ENCODE data around the gene TMEM245.

The TMEM245 gene

GRCh38 chr9:109013679-109014607 lies 105.8 kb downstream of the TMEM245 start:
- in situ Hi-C loops (cut with HindIII; ENCODE audit: low pct_ligation_motif_present, low sequenced_read_pairs): no loop called here

GRCh38 chr9:109012876-109013678 lies 106.7 kb downstream of the TMEM245 start, which contains the start of gene CTNNAL1:
Gene CTNNAL1 (minus strand): TSS chr9:109013499. CDS start chr9:109013442, 57 bp downstream.
- Histone ChIP-seq H3K4me3 (ENCODE audit: low read depth, low read length) (peak within 1 kb of the TSS; percentile 80), H3K27ac (peak within 1 kb of the TSS; percentile 80), H3K36me3 (replicated peaks) (no peaks in the 10 kb centered on the region), H3K27me3 (replicated peaks) (no peaks in the 10 kb centered on the region)
- peak; percentile 87 for DNase-seq
- in situ Hi-C loops (cut with HindIII; ENCODE audit: low pct_ligation_motif_present, low sequenced_read_pairs): no loop called here
- TF ChIP-seq CTCF (IDR thresholded peaks at IDR 0.05; ENCODE audit: low read depth, low read length, missing control alignments): no peak

More at GRCh38 chr9:109013679-109014607, 105.8 kb downstream of the TMEM245 start:
- no peak for TF ChIP-seq CTCF (IDR thresholded peaks at IDR 0.05; ENCODE audit: low read depth, low read length, missing control alignments)
- no peaks in the 10 kb centered on the region for H3K36me3 ChIP-seq (replicated peaks)
- H3K4me3 ChIP-seq (ENCODE audit: low read depth, low read length): peak overlapping the region; percentile 54
- H3K27me3 ChIP-seq (replicated peaks): no peaks in the 10 kb centered on the region
- peak overlapping the region; percentile 80 for H3K27ac ChIP-seq
- DNase-seq: peak; percentile 64

- DNase-seq: peak; percentile 88
- in situ Hi-C loops (cut with HindIII; ENCODE audit: low pct_ligation_motif_present, low sequenced_read_pairs): no loop called here
- peak overlapping the region; percentile 80 for H3K4me3 ChIP-seq (ENCODE audit: low read depth, low read length)
- no peaks in the 10 kb centered on the region for H3K36me3 ChIP-seq (replicated peaks)
- no peak for TF ChIP-seq CTCF (IDR thresholded peaks at IDR 0.05; ENCODE audit: low read depth, low read length, missing control alignments)
- H3K27ac ChIP-seq: peak overlapping the region; percentile 74
- H3K27me3 ChIP-seq (replicated peaks): no peaks in the 10 kb centered on the region
Observed at GRCh38 chr9:109012009-109012875, 107.5 kb downstream of the TMEM245 start.

GRCh38 chr9:109011231-109011671 lies 108.5 kb downstream of the TMEM245 start:
- TF ChIP-seq CTCF (IDR thresholded peaks at IDR 0.05; ENCODE audit: low read depth, low read length, missing control alignments): no peak
- Histone ChIP-seq H3K36me3 (replicated peaks) (no peaks in the 10 kb centered on the region), H3K4me3 (ENCODE audit: low read depth, low read length) (no peak overlapping the region), H3K27ac (peak overlapping the region; percentile 74), H3K27me3 (replicated peaks) (no peaks in the 10 kb centered on the region)
- no peak for DNase-seq
- in situ Hi-C loops (cut with HindIII; ENCODE audit: low pct_ligation_motif_present, low sequenced_read_pairs): no loop called here

- TF ChIP-seq CTCF (IDR thresholded peaks at IDR 0.05; ENCODE audit: low read depth, low read length, missing control alignments): no peak
- H3K36me3 ChIP-seq (replicated peaks): no peaks in the 10 kb centered on the region
- in situ Hi-C loops (cut with HindIII; ENCODE audit: low pct_ligation_motif_present, low sequenced_read_pairs): no loop called here
- H3K4me3 ChIP-seq (ENCODE audit: low read depth, low read length): no peak overlapping the region
- DNase-seq: peak; percentile 81
- no peaks in the 10 kb centered on the region for H3K27me3 ChIP-seq (replicated peaks)
- H3K27ac ChIP-seq: peak overlapping the region; percentile 74
Observed at GRCh38 chr9:109010746-109011145, 109.0 kb downstream of the TMEM245 start.
